NCI-H2227 treated with DMSO at 0.1 percent for 48 hours (cell line): Measurements from ENCODE around the gene CBL.
A peak's percentile ranks its signal among the peaks of the same experiment; 100 is the strongest.
"Not testable (repeated sequence)": the region's sequence is repeated elsewhere in the genome, so short reads cannot be mapped to it uniquely, and the experiment has no call there.

Experiments used
- DNase-seq: peaks from one replicate; lab custom pipeline; 2025; lab: John Stamatoyannopoulos, UW

The CBL gene

GRCh38 chr11:119185981-119186634 is 20.0 kb upstream of the CBL start:
- no peak for DNase-seq

DNA sequence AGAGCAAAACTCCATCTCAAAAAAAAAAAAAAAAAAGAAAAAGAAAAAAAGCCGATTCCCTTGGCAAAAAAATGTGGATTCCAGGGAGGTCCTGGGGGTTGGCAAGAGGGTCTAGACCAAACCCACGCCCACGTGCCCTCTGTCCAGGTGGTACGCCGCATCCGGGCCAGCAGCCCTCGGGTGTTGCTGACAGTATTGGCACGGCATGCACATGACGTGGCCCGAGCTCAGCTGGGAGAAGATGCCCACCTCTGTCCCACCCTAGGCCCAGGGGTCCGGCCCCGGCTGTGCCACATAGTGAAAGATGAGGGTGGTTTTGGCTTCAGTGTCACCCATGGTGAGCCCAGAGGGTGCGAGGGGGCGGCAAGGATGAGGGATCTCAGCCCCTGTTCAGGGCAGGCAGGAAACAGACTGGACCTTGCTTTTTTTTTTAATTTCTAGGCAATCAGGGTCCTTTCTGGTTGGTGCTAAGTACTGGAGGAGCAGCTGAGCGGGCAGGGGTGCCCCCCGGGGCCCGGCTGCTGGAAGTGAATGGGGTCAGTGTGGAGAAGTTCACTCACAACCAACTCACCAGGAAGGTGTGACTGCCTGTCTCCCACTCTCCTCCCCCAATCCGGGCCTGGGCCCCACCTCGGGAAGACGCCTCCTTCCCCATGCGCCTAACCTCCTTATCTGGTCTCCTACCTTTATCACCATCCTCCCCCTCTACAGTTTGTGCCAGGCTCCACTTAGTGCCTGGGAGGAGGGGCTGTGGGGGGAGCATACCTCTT is 18.8 kb upstream of the CBL start:
- no peak for DNase-seq

GRCh38 chr11:119188067-119188466 is 18.1 kb upstream of the CBL start:
- no peak for DNase-seq

DNA sequence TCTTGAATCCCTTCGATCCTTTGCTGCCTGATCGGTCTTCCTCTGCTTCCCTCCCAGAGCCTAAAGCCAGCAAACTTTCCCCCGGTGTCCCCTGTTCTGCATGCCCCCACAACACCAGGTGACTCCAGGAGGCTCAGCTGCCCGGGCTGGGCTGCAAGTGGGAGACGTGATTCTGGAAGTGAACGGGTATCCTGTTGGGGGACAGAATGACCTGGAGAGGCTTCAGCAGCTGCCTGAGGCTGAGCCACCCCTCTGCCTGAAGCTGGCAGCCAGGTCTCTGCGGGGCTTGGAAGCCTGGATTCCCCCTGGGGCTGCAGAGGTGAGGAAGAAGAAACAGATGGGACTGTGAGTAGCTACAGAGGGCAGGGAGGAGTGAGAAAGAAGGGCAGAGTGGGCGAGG is 17.3 kb upstream of the CBL start:
- DNase-seq: no peak

GRCh38 chr11:119189393-119189792 is 16.7 kb upstream of the CBL start:
- no peak for DNase-seq

- no peak for DNase-seq
Observed at GRCh38 chr11:119190531-119190930, 15.6 kb upstream of the CBL start.

DNA sequence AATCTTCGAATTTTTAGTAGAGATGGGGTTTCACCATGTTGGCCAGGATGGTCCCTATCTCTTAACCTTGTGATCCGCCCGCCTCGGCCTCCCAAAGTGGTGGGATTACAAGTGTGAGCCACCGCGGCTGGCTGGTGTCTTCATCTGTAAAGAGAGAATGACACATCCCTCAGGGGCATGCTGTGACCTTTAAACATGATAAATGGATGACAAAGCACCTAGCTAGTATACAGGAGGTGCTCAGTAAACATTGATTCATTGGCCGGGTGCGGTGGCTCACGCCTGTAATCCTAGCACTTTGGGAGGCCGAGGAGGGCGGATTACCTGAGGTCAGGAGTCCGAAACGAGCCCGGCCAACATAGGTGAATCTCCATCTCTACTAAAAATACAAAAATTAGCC is 14.9 kb upstream of the CBL start:
- DNase-seq: not testable (repeated sequence)

- no peak for DNase-seq
Observed at GRCh38 chr11:119192111-119192510, 14.0 kb upstream of the CBL start.

GRCh38 chr11:119193001-119193400 is 13.1 kb upstream of the CBL start:
- DNase-seq: no peak

DNA sequence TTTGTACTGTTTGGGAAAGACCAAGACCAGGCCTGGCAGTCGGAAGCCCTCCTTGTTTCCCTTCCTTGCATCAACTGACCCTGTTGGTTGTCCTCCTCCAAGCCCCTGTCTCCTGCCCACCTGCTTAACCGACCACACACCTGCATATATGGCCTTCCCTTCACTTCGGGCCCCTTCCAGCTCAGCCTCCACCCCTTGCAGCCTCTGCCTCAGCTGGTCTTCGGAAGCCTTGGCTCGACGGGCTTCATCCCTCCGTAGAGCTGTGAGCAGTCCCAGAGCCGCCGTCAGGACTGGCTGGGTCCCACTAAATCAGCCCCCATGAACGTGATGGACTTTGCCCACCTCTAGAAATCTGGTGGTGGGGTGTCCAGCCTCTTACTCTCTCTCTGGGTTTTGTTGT is 12.5 kb upstream of the CBL start:
- DNase-seq: no peak

GRCh38 chr11:119194811-119195440 is 11.2 kb upstream of the CBL start:
- no peak for DNase-seq

- peak; percentile 15 for DNase-seq
Observed at GRCh38 chr11:119195680-119196079, 10.5 kb upstream of the CBL start.

DNA sequence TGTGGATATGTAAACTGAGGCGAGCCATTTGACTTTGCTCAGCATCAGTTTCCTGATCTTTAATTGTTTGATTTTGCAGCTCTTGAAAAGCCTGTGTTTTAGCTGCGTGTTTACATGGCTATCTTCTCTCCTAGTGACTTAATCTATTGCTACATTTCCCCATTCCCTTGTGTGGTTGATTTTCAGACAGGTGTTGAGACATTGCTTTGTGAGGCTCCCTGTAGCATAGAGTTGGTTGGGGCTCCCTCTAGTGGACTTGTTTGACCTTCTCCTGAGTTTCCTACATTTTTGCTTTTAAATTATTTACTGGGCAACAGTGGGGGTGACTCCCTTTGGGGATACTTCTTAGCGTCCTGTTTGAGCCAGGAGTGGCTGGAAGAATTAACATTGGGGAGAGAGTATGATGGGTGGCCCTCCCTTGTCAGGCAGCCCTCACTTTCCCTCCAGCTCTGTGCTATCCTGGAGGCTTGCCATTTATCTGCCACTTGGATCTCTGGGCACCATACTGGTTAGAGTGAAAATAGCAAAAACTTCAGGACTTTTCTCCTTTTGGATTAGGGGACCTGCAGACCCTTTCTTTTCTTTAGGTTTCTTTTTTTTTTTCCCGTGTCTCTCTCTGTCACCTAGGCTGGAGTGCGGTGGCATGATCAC is 9.2 kb upstream of the CBL start:
- DNase-seq: peak; percentile 69

DNA sequence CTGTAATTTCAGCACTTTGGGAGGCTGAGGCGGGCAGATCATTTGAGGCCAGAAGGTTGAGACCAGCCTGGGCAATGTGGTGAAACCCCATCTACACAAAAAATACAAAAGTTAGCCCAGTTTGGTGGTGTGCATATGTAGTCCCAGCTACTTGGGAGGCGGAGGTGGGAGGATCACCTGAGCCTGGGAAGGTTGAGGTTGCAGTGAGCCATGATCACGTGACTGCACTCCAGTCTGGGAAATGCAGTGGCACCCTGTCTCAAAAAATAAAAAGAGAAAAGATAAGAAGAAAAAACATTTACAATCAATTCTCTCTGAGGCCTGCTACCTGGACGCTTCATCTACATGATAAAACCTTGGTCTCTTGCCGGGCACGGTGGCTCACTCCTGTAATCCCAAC is 7.2 kb upstream of the CBL start:
- no peak for DNase-seq

- DNase-seq: not testable (repeated sequence)
Observed at GRCh38 chr11:119201236-119201635, 4.9 kb upstream of the CBL start.

- no peak for DNase-seq
Observed at GRCh38 chr11:119202554-119202953, 3.6 kb upstream of the CBL start.

DNA sequence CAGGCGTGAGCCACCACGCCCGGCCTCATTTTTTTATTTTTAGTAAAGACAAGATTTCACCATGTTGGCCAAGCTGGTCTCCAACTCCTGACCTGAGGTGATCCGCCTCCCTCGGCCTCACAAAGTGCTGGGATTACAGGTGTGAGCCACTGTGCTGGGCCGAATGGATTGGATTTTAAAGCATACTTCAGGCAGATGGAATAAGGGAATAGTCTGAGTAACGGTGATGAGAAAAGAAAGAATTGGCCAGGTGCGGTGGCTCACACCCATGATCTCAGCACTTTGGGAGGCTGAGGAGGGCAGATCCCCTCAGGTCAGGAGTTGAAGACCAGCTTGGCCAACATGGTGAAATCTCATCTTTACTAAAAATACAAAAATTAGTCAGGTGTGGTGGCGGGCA is 2.1 kb upstream of the CBL start:
- no peak for DNase-seq

GRCh38 chr11:119205080-119205479 is 1.1 kb upstream of the CBL start:
- DNase-seq: no peak

DNA sequence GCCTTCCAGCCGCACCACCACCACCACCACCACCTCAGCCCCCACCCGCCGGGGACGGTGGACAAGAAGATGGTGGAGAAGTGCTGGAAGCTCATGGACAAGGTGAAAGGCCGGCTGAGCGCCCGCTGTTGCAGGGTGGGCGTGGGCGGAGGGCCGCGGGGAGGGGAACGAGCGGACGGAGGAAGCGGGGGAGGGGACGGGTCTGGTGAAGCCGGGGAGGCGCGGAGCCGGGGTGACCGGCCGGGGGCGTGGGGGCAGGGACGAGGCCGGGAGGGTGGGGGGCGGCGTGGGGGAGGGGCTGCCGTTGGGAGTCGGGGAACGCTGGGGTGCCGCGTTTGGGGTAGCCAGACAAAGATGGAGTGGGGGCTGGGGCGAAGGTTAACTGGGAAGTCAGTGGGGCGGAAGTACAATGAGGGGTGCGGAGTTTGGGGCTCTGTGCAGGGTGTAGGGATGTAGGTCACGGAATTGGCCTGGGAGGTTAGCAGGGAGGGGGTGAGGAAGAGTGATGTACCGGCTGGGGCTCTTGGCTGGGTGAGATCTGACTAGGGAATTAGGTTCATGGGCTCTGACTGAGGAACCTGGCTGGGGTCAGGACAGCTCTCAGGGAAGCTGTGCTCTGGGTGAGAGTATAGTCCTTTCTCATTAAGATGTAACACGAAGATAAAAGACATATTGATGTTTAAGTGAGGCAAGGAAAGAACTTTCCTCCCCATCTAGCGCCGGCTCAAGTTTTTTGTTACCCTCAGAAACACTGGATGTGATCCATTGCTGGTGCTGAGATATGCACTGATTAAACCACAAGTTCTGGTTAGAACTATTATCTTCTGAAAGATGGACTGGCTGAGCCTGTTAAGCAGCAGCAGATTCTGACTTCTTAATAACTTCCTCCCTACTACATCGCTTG is 624 bp downstream of the CBL start:
- no peak for DNase-seq

DNA sequence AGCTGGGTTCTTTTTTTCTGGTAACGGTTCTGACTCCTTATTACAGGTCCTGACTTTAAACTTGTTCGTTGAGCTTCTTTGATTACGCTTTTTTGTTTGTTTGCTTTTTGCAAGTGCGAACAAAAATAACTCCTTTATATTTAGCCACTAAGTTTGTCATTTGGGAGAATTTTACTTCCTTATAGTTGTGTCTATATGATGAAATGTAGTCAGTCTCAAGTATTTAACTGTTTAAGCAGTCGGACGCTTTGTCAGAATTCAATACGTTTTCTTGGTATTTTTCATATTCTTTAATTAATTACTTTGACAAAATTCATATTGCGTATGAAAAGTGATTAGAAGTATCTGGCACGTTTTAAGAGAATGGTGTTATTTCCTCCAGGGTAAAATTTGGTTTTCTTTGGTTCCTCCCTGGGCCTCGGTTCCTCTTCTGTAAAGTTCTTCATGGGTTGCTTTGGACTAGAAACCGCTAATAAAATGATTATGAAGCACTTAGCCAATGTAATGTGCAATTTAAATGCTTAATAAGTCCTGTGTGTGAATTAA is 1.3 kb downstream of the CBL start:
- no peak for DNase-seq

- no peak for DNase-seq
Observed at GRCh38 chr11:119209186-119209585, 3.0 kb downstream of the CBL start.
